ENCODE measurements around the gene NPAP1. TPM values are rescaled to one million over a fixed set of nuclear protein-coding genes. Genes with fewer than 3 reads are reported as not detected.
"Not testable (repeated sequence)": the region's sequence is repeated elsewhere in the genome, so short reads cannot be mapped to it uniquely, and the experiment has no call there.

Gene NPAP1
- total and polyA plus RNA-seq, 10 of the 15 experiments (the other 5 are each of a cell fraction or from before 2014, with no cell fraction given): not detected

DNA sequence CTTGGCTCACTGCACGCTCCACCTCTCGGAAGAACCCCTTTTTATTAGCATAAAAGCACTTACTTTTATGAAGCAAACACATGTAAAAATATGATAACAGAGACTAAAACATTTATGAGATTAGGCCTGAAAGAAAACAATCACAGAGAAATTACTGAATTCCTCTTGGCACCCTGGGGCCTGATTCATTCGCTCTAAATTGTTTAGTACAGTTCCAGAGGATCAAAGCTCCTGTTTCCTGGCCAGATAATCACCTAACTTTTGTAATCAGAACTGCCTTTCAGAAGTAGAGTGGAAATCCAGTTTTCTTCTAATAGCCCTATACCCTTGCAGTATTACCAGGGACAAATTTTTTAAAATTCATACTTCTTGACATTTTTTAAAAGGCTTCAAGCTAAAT, 6.4 kb downstream of the NPAP1 start (continued):
- TF ChIP-seq, protein P1, sequence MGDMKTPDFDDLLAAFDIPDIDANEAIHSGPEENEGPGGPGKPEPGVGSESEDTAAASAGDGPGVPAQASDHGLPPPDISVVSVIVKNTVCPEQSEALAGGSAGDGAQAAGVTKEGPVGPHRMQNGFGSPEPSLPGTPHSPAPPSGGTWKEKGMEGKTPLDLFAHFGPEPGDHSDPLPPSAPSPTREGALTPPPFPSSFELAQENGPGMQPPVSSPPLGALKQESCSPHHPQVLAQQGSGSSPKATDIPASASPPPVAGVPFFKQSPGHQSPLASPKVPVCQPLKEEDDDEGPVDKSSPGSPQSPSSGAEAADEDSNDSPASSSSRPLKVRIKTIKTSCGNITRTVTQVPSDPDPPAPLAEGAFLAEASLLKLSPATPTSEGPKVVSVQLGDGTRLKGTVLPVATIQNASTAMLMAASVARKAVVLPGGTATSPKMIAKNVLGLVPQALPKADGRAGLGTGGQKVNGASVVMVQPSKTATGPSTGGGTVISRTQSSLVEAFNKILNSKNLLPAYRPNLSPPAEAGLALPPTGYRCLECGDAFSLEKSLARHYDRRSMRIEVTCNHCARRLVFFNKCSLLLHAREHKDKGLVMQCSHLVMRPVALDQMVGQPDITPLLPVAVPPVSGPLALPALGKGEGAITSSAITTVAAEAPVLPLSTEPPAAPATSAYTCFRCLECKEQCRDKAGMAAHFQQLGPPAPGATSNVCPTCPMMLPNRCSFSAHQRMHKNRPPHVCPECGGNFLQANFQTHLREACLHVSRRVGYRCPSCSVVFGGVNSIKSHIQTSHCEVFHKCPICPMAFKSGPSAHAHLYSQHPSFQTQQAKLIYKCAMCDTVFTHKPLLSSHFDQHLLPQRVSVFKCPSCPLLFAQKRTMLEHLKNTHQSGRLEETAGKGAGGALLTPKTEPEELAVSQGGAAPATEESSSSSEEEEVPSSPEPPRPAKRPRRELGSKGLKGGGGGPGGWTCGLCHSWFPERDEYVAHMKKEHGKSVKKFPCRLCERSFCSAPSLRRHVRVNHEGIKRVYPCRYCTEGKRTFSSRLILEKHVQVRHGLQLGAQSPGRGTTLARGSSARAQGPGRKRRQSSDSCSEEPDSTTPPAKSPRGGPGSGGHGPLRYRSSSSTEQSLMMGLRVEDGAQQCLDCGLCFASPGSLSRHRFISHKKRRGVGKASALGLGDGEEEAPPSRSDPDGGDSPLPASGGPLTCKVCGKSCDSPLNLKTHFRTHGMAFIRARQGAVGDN (IDR thresholded peaks at IDR 0.05): no peak
- TF ChIP-seq ASH2L (IDR thresholded peaks at IDR 0.05; ENCODE audit: borderline replicate concordance, low read depth) (no peak), RELA (IDR thresholded peaks at IDR 0.05; ENCODE audit: borderline replicate concordance, partially characterized antibody) (no peak), NFYA (IDR thresholded peaks at IDR 0.05; ENCODE audit: borderline replicate concordance, low read depth, low read length) (no peak), ETV6 (conservative IDR thresholded peaks at IDR 0.05 in 1 of 2, IDR thresholded peaks at IDR 0.05 in 1 of 2; ENCODE audit: borderline replicate concordance in 1 of 2, low read depth in 1 of 2) (no peak), CBX3 (IDR thresholded peaks at IDR 0.05; ENCODE audit: borderline replicate concordance, low read depth) (no peak), MXI1 (IDR thresholded peaks at IDR 0.05; ENCODE audit: low read depth, low read length) (no peak), PML (IDR thresholded peaks at IDR 0.05; ENCODE audit: low read length) (no peak), HSF1 (IDR thresholded peaks at IDR 0.05; ENCODE audit: low read depth, low read length) (no peak)
- TF ChIP-seq, protein P2, sequence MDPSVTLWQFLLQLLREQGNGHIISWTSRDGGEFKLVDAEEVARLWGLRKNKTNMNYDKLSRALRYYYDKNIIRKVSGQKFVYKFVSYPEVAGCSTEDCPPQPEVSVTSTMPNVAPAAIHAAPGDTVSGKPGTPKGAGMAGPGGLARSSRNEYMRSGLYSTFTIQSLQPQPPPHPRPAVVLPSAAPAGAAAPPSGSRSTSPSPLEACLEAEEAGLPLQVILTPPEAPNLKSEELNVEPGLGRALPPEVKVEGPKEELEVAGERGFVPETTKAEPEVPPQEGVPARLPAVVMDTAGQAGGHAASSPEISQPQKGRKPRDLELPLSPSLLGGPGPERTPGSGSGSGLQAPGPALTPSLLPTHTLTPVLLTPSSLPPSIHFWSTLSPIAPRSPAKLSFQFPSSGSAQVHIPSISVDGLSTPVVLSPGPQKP (IDR thresholded peaks at IDR 0.05; ENCODE audit: low read depth, low read length): no peak

- FAIRE-seq; H3K9me3 ChIP-seq (replicated peaks; ENCODE audit: control insufficient read depth, insufficient read depth, low read length); H2AFZ ChIP-seq (ENCODE audit: control insufficient read depth, low read depth, low read length); POLR2A ChIA-PET; H3K36me3 ChIP-seq (ENCODE audit: control insufficient read depth in 2 of 2, insufficient read depth in 2 of 2, low read length in 1 of 2); BruUV-seq (replicated peaks); H3K27ac ChIP-seq (ENCODE audit: control insufficient read depth, insufficient read depth); H3K4me1 ChIP-seq (ENCODE audit: control insufficient read depth, insufficient read depth, low read length); H4K20me1 ChIP-seq (ENCODE audit: control insufficient read depth, insufficient read depth); in situ Hi-C loops (cut with MboI); ATAC-seq; SMC1A ChIA-PET (ENCODE audit: uncharacterized antibody, unreplicated experiment); H3K4me2 ChIP-seq (ENCODE audit: control insufficient read depth, insufficient read depth); H3K27me3 ChIP-seq (replicated peaks in 1 of 2; ENCODE audit: control insufficient read depth in 2 of 2, insufficient read depth in 2 of 2, low read length in 1 of 2); CTCF ChIA-PET; H3K9ac ChIP-seq (ENCODE audit: control insufficient read depth, insufficient read depth, low read length); intact Hi-C loops (cut with micrococcal nuclease; ENCODE audit: unreplicated experiment); DNase-seq (ENCODE audit: low read depth, low spot score); H3K4me3 ChIP-seq; RAD21 ChIA-PET (ENCODE audit: unreplicated experiment); H3K79me2 ChIP-seq (ENCODE audit: control insufficient read depth, insufficient read depth, low read length): not testable (repeated sequence)
- 55% methylated on average over 4 of the region's 4 CpGs for WGBS (ENCODE audit: insufficient coverage, insufficient replicate concordance, low lambda C conversion rate, missing lambda C conversion rate)
These were observed 7.3 kb downstream of the NPAP1 start for GRCh38 chr15:24682905-24683304.
